HepG2 (cell line): ENCODE results near the gene OAS2. TPM values are rescaled to one million over a fixed set of nuclear protein-coding genes. Genes with fewer than 3 reads are reported as not detected.

Experiments
- ATM ChIP-seq: fragments of 450-650 bp; IDR thresholded peaks from 2 replicates; pipeline ENCODE4 v1.7.1; 2017; ENCODE audit warnings: mild to moderate bottlenecking, borderline replicate concordance
- BCLAF1 ChIP-seq: fragments of 450-650 bp; IDR thresholded peaks from 2 replicates; pipeline ENCODE4 v1.6.1; 2017; ENCODE audit warnings: mild to moderate bottlenecking
- HINFP ChIP-seq: sonication (generic); formaldehyde crosslinking; IDR thresholded peaks from 2 replicates; pipeline ENCODE4 v1.4.0; 2020; ENCODE audit warnings: low read depth, mild to moderate bottlenecking, missing genetic modification reagents
- HNF1A ChIP-seq, 2 experiments: sonication (generic) in 1 of 2; formaldehyde crosslinking in 1 of 2; IDR thresholded peaks; 2 replicates each; pipeline versions ENCODE4 v1.4.0 to v1.6.1; 2016 to 2020; ENCODE audit warnings: borderline replicate concordance in 1 of 2, low read depth in 1 of 2, mild to moderate bottlenecking in 1 of 2, missing genetic modification reagents in 1 of 2
- RARA ChIP-seq: IDR thresholded peaks from 2 replicates; pipeline ENCODE4 v1.6.1; 2016; ENCODE audit warnings: missing genetic modification reagents, missing compliant biosample characterization
- RARG ChIP-seq: sonication (generic); formaldehyde crosslinking; IDR thresholded peaks from 2 replicates; pipeline ENCODE4 v1.4.0; 2020; ENCODE audit warnings: low read depth, mild to moderate bottlenecking, missing genetic modification reagents
- RBAK ChIP-seq: sonication (generic); formaldehyde crosslinking; IDR thresholded peaks from 2 replicates; pipeline ENCODE4 v1.5.1; 2020; ENCODE audit warnings: mild to moderate bottlenecking, missing genetic modification reagents
- ZBTB38 ChIP-seq: sonication (generic); formaldehyde crosslinking; IDR thresholded peaks from 2 replicates; pipeline ENCODE4 v1.5.1; 2020; ENCODE audit warnings: mild to moderate bottlenecking, missing genetic modification reagents
- ZNF543 ChIP-seq: sonication (generic); formaldehyde crosslinking; IDR thresholded peaks from 2 replicates; pipeline ENCODE4 v1.4.0; 2020; ENCODE audit warnings: mild to moderate bottlenecking, missing genetic modification reagents
- polyA plus RNA-seq, 8 experiments: library from polyadenylated mRNA; depleted of rRNA in 3 of 8; stranded (reverse) in 7 of 8; unstranded in 1 of 8; fragments of >200 nt; fragmentation: Illumina TruSeq in 4 of 8; extraction: Trizol in 4 of 8; gene quantifications; 2 replicates each; pipeline versions ENCODE4 v1.2.1 to v1.2.3, GENCODE V29; 2011 to 2016; ENCODE audit warnings: low read depth in 4 of 8, missing spikeins in 1 of 8, mixed read lengths in 1 of 8; ENCODE audit not compliant: insufficient read depth in 1 of 8
- total RNA-seq, 5 experiments: library from RNA; depleted of rRNA; stranded (reverse); fragments of >200 nt; fragmentation: Illumina TruSeq; extraction: Trizol; gene quantifications; 2 replicates each; pipeline ENCODE4 v1.2.3, GENCODE V29; 2016; ENCODE audit warnings: low read depth in 1 of 5

The OAS2 gene
- total and polyA plus RNA-seq, 2 of the 13 experiments (the other 11 are each of a cell fraction or from before 2014, with no cell fraction given): 0.05 to 0.24 TPM

GRCh38 chr12:112980491-112981158 is 2.3 kb downstream of the OAS2 start (continued):
- TF ChIP-seq HNF1A (IDR thresholded peaks at IDR 0.05; ENCODE audit: low read depth): no peak
- TF ChIP-seq HNF1A (CRISPR knock-in tag; IDR thresholded peaks at IDR 0.05; ENCODE audit: borderline replicate concordance): no peak
- no peak for TF ChIP-seq ATM
- no peak for TF ChIP-seq ZNF543
- TF ChIP-seq BCLAF1: no peak
- no peak for TF ChIP-seq RBAK (CRISPR knock-in tag)
- TF ChIP-seq RARA (CRISPR knock-in tag): no peak
- no peak for TF ChIP-seq HINFP
- no peak for TF ChIP-seq RARG (CRISPR knock-in tag)
- TF ChIP-seq ZBTB38: no peak
